ENCODE results near the gene KIAA1755. TPM values are rescaled to one million over a fixed set of nuclear protein-coding genes. Genes with fewer than 3 reads are reported as not detected.

The KIAA1755 gene
- total and polyA plus RNA-seq, 10 of the 15 experiments (the other 5 are each of a cell fraction or from before 2014, with no cell fraction given): not detected

DNA sequence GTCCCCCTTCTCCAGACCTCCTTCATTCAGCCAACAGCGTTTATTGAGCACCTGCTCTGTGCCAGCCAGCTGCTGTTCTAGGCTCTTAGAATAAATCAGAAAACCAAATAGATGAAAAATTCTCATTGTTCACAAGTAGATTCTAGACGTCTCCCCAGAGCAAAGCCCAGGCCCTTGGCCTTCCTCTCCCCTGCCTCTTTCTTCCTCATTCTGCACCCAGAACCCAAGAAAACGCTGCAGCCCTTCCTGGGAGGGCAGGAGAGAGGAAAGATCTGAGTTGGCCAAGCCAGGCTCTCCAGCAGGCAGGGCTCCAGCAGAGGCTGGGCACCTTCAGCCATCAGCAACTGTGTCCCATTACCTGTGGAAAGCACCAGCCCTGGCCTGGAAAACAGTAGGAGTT is 31.4 kb upstream of the KIAA1755 start:
- FAIRE-seq: no peak
- SMC1A ChIA-PET (ENCODE audit: uncharacterized antibody, unreplicated experiment): no interaction called here
- Histone ChIP-seq H3K79me2 (ENCODE audit: control insufficient read depth, insufficient read depth, low read length) (no peaks in the 10 kb centered on the region), H3K27me3 (replicated peaks in 1 of 2; ENCODE audit: control insufficient read depth in 2 of 2, insufficient read depth in 2 of 2, low read length in 1 of 2) (no peaks in the 10 kb centered on the region; a peak in 1 of 4 replicates), H3K4me2 (ENCODE audit: control insufficient read depth, insufficient read depth) (no peak overlapping the region), H2AFZ (ENCODE audit: control insufficient read depth, low read depth, low read length) (no peak overlapping the region), H3K4me1 (ENCODE audit: control insufficient read depth, insufficient read depth, low read length) (no peaks in the 10 kb centered on the region), H3K9ac (ENCODE audit: control insufficient read depth, insufficient read depth, low read length) (no peak overlapping the region), H3K4me3 (no peak overlapping the region), H3K36me3 (ENCODE audit: control insufficient read depth in 2 of 2, insufficient read depth in 2 of 2, low read length in 1 of 2) (no peaks in the 10 kb centered on the region), H3K27ac (ENCODE audit: control insufficient read depth, insufficient read depth) (no peak overlapping the region), H3K9me3 (replicated peaks; ENCODE audit: control insufficient read depth, insufficient read depth, low read length) (no peaks in the 10 kb centered on the region), H4K20me1 (ENCODE audit: control insufficient read depth, insufficient read depth) (no peaks in the 10 kb centered on the region)
- WGBS (ENCODE audit: insufficient coverage, insufficient replicate concordance, low lambda C conversion rate, missing lambda C conversion rate): 0% methylated on average over 2 of the region's 3 CpGs
- in situ Hi-C loops (cut with MboI) (no loop called here), intact Hi-C loops (cut with micrococcal nuclease; ENCODE audit: unreplicated experiment) (no loop called here)
- TF ChIP-seq, protein P1, sequence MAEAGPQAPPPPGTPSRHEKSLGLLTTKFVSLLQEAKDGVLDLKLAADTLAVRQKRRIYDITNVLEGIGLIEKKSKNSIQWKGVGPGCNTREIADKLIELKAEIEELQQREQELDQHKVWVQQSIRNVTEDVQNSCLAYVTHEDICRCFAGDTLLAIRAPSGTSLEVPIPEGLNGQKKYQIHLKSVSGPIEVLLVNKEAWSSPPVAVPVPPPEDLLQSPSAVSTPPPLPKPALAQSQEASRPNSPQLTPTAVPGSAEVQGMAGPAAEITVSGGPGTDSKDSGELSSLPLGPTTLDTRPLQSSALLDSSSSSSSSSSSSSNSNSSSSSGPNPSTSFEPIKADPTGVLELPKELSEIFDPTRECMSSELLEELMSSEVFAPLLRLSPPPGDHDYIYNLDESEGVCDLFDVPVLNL (IDR thresholded peaks at IDR 0.05; ENCODE audit: low read depth, low read length): no peak
- TF ChIP-seq MEF2A (IDR thresholded peaks at IDR 0.05; ENCODE audit: insufficient read depth, low read depth, low read length): no peak
- no peak for TF ChIP-seq ESRRA (IDR thresholded peaks at IDR 0.05; ENCODE audit: low read length)
- TF ChIP-seq MTA2 (IDR thresholded peaks at IDR 0.05; ENCODE audit: low read depth): no peak
- TF ChIP-seq YBX1 (IDR thresholded peaks at IDR 0.05): no peak
- TF ChIP-seq IRF4 (IDR thresholded peaks at IDR 0.05; ENCODE audit: low read depth, low read length): no peak
- no peak for TF ChIP-seq RAD21 (IDR thresholded peaks at IDR 0.05; ENCODE audit: insufficient read depth, low read depth, low read length)
- TF ChIP-seq NFYB (IDR thresholded peaks at IDR 0.05; ENCODE audit: insufficient read depth, low read depth, low read length): no peak
- no peak for TF ChIP-seq ZNF622 (IDR thresholded peaks at IDR 0.05)
- no peak for TF ChIP-seq POLR2AphosphoS2 (IDR thresholded peaks at IDR 0.05; ENCODE audit: low read depth, low read length)
- TF ChIP-seq NR2C2 (IDR thresholded peaks at IDR 0.05; ENCODE audit: borderline replicate concordance, control insufficient read depth, insufficient read length, low read depth): no peak
- no peak for TF ChIP-seq ATF3 (IDR thresholded peaks at IDR 0.05; ENCODE audit: borderline replicate concordance, extremely low read depth, low read depth, low read length)
- no peak for TF ChIP-seq YY1 (IDR thresholded peaks at IDR 0.05; ENCODE audit: low read depth, low read length)
- RAD21 ChIA-PET (ENCODE audit: unreplicated experiment): no interaction called here
- POLR2A ChIA-PET: no interaction called here
- ATAC-seq: no peak
- no TSS peak for BruUV-seq (replicated peaks)
- DNase-seq (ENCODE audit: low read depth, low spot score): no peak
- CTCF ChIA-PET: no interaction called here

Data from GM12878 (cell line).